HEK293 (cell line): ENCODE measurements around the gene AXIN1.
A peak's percentile ranks its signal among the peaks of the same experiment; 100 is the strongest.

Experiments used
- CTCF ChIA-PET: fragments of 350-600 bp; formaldehyde crosslinking; extraction: SDS; loops from one replicate; lab custom pipeline; 2021; ENCODE audit warnings: antibody characterized with exemption; lab: Yijun Ruan, JAX
- POLR2A ChIA-PET: fragments of 300-600 bp; formaldehyde crosslinking; extraction: SDS; loops from one replicate; lab custom pipeline; 2020; ENCODE audit warnings: antibody characterized with exemption, inconsistent platforms; lab: Yijun Ruan, JAX
- H3K27ac ChIP-seq: fragments of 200-500 bp; sonication (Bioruptor generic); 2 replicates; pipeline ENCODE4 v1.5.1; 2014; ENCODE audit warnings: low read depth, low read length, control low read depth, inconsistent platforms; ENCODE audit errors: extremely low read depth
- H3K36me3 ChIP-seq, 2 experiments: fragments of 200-500 bp in 1 of 2; sonication (Bioruptor generic) in 1 of 2; 1 replicate in 1 of 2; 2 replicates in 1 of 2; pipeline ENCODE4 v1.5.1; 2014 to 2017; ENCODE audit warnings: inconsistent platforms in 2 of 2, low read length in 2 of 2; ENCODE audit not compliant: control insufficient read depth in 2 of 2, insufficient read depth in 1 of 2
- H3K4me1 ChIP-seq: fragments of 200-500 bp; sonication (Bioruptor generic); 2 replicates; pipeline ENCODE4 v1.5.1; 2014; ENCODE audit warnings: mild to moderate bottlenecking, low read length, inconsistent platforms; ENCODE audit not compliant: control insufficient read depth, insufficient read depth
- H3K4me3 ChIP-seq: 2 replicates; pipeline ENCODE4 v1.5.1; 2011; ENCODE audit warnings: low read depth, mild to moderate bottlenecking, control low read depth, low read length, moderate library complexity
- H3K9me3 ChIP-seq: fragments of 200-500 bp; sonication (Bioruptor generic); 2 replicates; pipeline ENCODE4 v1.5.1; 2014; ENCODE audit warnings: low read depth, low read length, inconsistent platforms; ENCODE audit not compliant: control insufficient read depth, insufficient read depth
- IKZF3 ChIP-seq: fragments of 450-650 bp; IDR thresholded peaks from 2 replicates; pipeline ENCODE4 v1.5.0; 2018; ENCODE audit warnings: missing biosample characterization, mild to moderate bottlenecking, missing genetic modification characterization, moderate library complexity
- KLF9 ChIP-seq: fragments of 450-650 bp; formaldehyde crosslinking; IDR thresholded peaks from 2 replicates; pipeline ENCODE4 v1.5.1; 2016; ENCODE audit warnings: missing biosample characterization, missing genetic modification characterization, low read depth
- PRDM1 ChIP-seq: fragments of 450-650 bp; formaldehyde crosslinking; IDR thresholded peaks from 2 replicates; pipeline ENCODE4; 2016; ENCODE audit warnings: missing biosample characterization, missing genetic modification characterization
- PRDM10 ChIP-seq: fragments of 450-650 bp; formaldehyde crosslinking; IDR thresholded peaks from 2 replicates; pipeline ENCODE4 v1.5.1; 2016; ENCODE audit warnings: missing biosample characterization, missing genetic modification characterization
- TCF7L2 ChIP-seq: IDR thresholded peaks from 2 replicates; pipeline ENCODE4 v1.6.1; 2011; ENCODE audit warnings: low read depth, mild to moderate bottlenecking, inconsistent platforms, low read length, moderate library complexity, borderline replicate concordance
- ZBTB8A ChIP-seq: fragments of 450-650 bp; formaldehyde crosslinking; IDR thresholded peaks from 2 replicates; pipeline ENCODE4 v1.5.1; 2016; ENCODE audit warnings: missing biosample characterization, missing genetic modification characterization
- ZFP69B ChIP-seq: fragments of 450-650 bp; formaldehyde crosslinking; IDR thresholded peaks from 2 replicates; pipeline ENCODE4 v1.5.1; 2016; ENCODE audit warnings: missing biosample characterization, missing genetic modification characterization
- ZNF148 ChIP-seq: fragments of 450-650 bp; formaldehyde crosslinking; IDR thresholded peaks from 2 replicates; pipeline ENCODE4 v1.5.0; 2017; ENCODE audit warnings: missing biosample characterization, missing genetic modification characterization, borderline replicate concordance
- ZNF19 ChIP-seq: fragments of 450-650 bp; formaldehyde crosslinking; IDR thresholded peaks from 2 replicates; pipeline ENCODE4; 2016; ENCODE audit warnings: missing biosample characterization, missing genetic modification characterization, low read depth
- ZNF26 ChIP-seq: fragments of 450-650 bp; formaldehyde crosslinking; IDR thresholded peaks from 2 replicates; pipeline ENCODE4 v1.5.1; 2016; ENCODE audit warnings: missing biosample characterization, missing genetic modification characterization
- ZNF341 ChIP-seq: fragments of 450-650 bp; formaldehyde crosslinking; IDR thresholded peaks from 2 replicates; pipeline ENCODE4; 2016; ENCODE audit warnings: low read depth, missing biosample characterization, missing genetic modification characterization
- ZNF48 ChIP-seq: fragments of 450-650 bp; formaldehyde crosslinking; IDR thresholded peaks from 2 replicates; pipeline ENCODE4 v1.5.1; 2016; ENCODE audit warnings: missing biosample characterization, missing genetic modification characterization
- ZNF510 ChIP-seq: fragments of 450-650 bp; formaldehyde crosslinking; IDR thresholded peaks from 2 replicates; pipeline ENCODE4 v1.5.1; 2018; ENCODE audit warnings: mild to moderate bottlenecking, missing genetic modification characterization, missing biosample characterization; ENCODE audit not compliant: insufficient replicate concordance
- ZNF513 ChIP-seq: fragments of 450-650 bp; IDR thresholded peaks from 2 replicates; pipeline ENCODE4 v1.5.1; 2018; ENCODE audit warnings: missing biosample characterization, missing genetic modification characterization
- ZNF670 ChIP-seq: fragments of 450-650 bp; formaldehyde crosslinking; IDR thresholded peaks from 2 replicates; pipeline ENCODE4 v1.5.1; 2016; ENCODE audit warnings: missing biosample characterization, missing genetic modification characterization, low read depth
- ZNF692 ChIP-seq: fragments of 450-650 bp; formaldehyde crosslinking; IDR thresholded peaks from 2 replicates; pipeline ENCODE4 v1.5.1; 2016; ENCODE audit warnings: missing biosample characterization, missing genetic modification characterization
- ZNF701 ChIP-seq: fragments of 450-650 bp; formaldehyde crosslinking; IDR thresholded peaks from 2 replicates; pipeline ENCODE4 v1.5.1; 2016; ENCODE audit warnings: missing biosample characterization, missing genetic modification characterization
- ZNF768 ChIP-seq: fragments of 450-650 bp; formaldehyde crosslinking; IDR thresholded peaks from 2 replicates; pipeline ENCODE4 v1.5.1; 2018; ENCODE audit warnings: missing biosample characterization, mild to moderate bottlenecking, missing genetic modification characterization
- ZNF837 ChIP-seq: fragments of 450-650 bp; formaldehyde crosslinking; IDR thresholded peaks from 2 replicates; pipeline ENCODE4 v1.5.1; 2016; ENCODE audit warnings: missing biosample characterization, missing genetic modification characterization

Gene AXIN1

GRCh38 chr16:252366-253337 is 99.9 kb downstream of the AXIN1 start:
- no peak overlapping the region for H3K4me3 ChIP-seq
- no peaks in the 10 kb centered on the region for H3K4me1 ChIP-seq
- H3K27ac ChIP-seq: no peak overlapping the region
- no peaks in the 10 kb centered on the region for H3K9me3 ChIP-seq
- TF ChIP-seq IKZF3: no peak
- TF ChIP-seq ZNF19: no peak
- TF ChIP-seq ZNF837: no peak
- no peak for TF ChIP-seq ZNF768 (tag by site-specific recombination)
- no peak for TF ChIP-seq ZBTB8A
- TF ChIP-seq ZNF701: no peak
- no peak for TF ChIP-seq PRDM10 (tag by site-specific recombination)
- no peak for TF ChIP-seq KLF9 (tag by site-specific recombination)
- no peak for TF ChIP-seq TCF7L2
- no peak for TF ChIP-seq ZNF510
- TF ChIP-seq ZNF148: no peak
- TF ChIP-seq ZNF670 (tag by site-specific recombination): no peak
- no peak for TF ChIP-seq ZNF48
- TF ChIP-seq ZNF341: no peak
- TF ChIP-seq ZNF26 (tag by site-specific recombination): no peak
- TF ChIP-seq PRDM1 (tag by site-specific recombination): no peak
- TF ChIP-seq, all 188 proteins: peak for 0
- POLR2A ChIA-PET: no interaction called here
- CTCF ChIA-PET: interaction anchor here (0.7 kb wide), 2 partner anchors 16 to 78 kb away, joined by 4 read pairs; no protein-coding TSS in a partner anchor
- peaks cover 5 to 28% of the 10 kb centered on the region in 2 experiments; a peak in 2 of 3 replicates for H3K36me3 ChIP-seq

GRCh38 chr16:249431-249830 is 103.1 kb downstream of the AXIN1 start:
- Histone ChIP-seq H3K27ac (no peak overlapping the region), H3K4me1 (no peaks in the 10 kb centered on the region), H3K4me3 (no peak overlapping the region), H3K36me3 (peaks cover 0 to 10% of the 10 kb centered on the region in 2 experiments; a peak in 2 of 3 replicates), H3K9me3 (no peaks in the 10 kb centered on the region)
- ChIA-PET POLR2A (interaction anchor here (1.0 kb wide), 1 partner anchor 14 kb away, joined by 3 read pairs; no protein-coding TSS in a partner anchor), CTCF (interaction anchor here (1.2 kb wide), 1 partner anchor 14 kb away, joined by 3 read pairs; no protein-coding TSS in a partner anchor)
- TF ChIP-seq ZNF692: peak; percentile 47; the same call in 1 of the 2 replicates
- no peak for TF ChIP-seq ZNF513 (tag by site-specific recombination)
- 0 out of 2 replicates have a peak, but pooled peaks have one; percentile 20 for TF ChIP-seq ZFP69B (tag by site-specific recombination)
